Stomach (tissue), 9 donors: ENCODE results near the gene CYREN. TPM values are rescaled to one million over a fixed set of nuclear protein-coding genes. Genes with fewer than 3 reads are reported as not detected.

ENCODE experiments used
- DNase-seq, 2 donors: peaks; one replicate each; pipeline versions ENCODE4 v3.0.0 to v3.0.0-alpha.2; 2013 to 2019
- H3K27ac ChIP-seq, 5 donors: fragments of 200-600 bp in 4 of 5; sonication (generic) in 4 of 5; one replicate each; pipeline ENCODE4 v1.5.1; 2013 to 2019; ENCODE audit warnings: mild to moderate bottlenecking in 1 of 5, moderate library complexity in 1 of 5
- H3K27me3 ChIP-seq, 3 donors: fragments of 200-600 bp; sonication (generic); one replicate each; pipeline ENCODE4 v1.5.1; 2017 to 2019; ENCODE audit warnings: mixed run types in 1 of 3
- H3K36me3 ChIP-seq, 4 donors: fragments of 200-600 bp; sonication (generic); 1 replicate in 3 of 4; 2 replicates in 1 of 4; pipeline ENCODE4 v1.5.1; 2016 to 2019
- H3K4me1 ChIP-seq, 4 donors: fragments of 200-600 bp; sonication (generic); one replicate each; pipeline ENCODE4 v1.5.1; 2016 to 2019
- H3K4me3 ChIP-seq, 4 donors: fragments of 200-600 bp; sonication (generic) in 3 of 4; one replicate each; pipeline ENCODE4 v1.5.1; 2016 to 2019; ENCODE audit warnings: mild to moderate bottlenecking in 1 of 4
- H3K9me3 ChIP-seq, 4 donors: fragments of 200-600 bp; sonication (generic); one replicate each; pipeline ENCODE4 v1.5.1; 2016 to 2019
- EP300 ChIP-seq: sonication (generic); formaldehyde crosslinking; IDR thresholded peaks from one replicate; pipeline ENCODE4 v1.6.1; 2017; ENCODE audit warnings: antibody characterized with exemption
- POLR2A ChIP-seq, 4 donors: fragments of 450-650 bp; IDR thresholded peaks; one replicate each; pipeline ENCODE4 v1.6.1; 2016; ENCODE audit warnings: antibody characterized with exemption in 4 of 4, control low read depth in 2 of 4, mild to moderate bottlenecking in 1 of 4, moderate library complexity in 1 of 4
- POLR2AphosphoS5 ChIP-seq, 3 donors: sonication (generic); formaldehyde crosslinking; IDR thresholded peaks; one replicate each; pipeline ENCODE4 v1.6.1; 2016; ENCODE audit warnings: antibody characterized with exemption in 3 of 3
- WGBS, 5 donors: extraction: QIAGEN DNeasy Blood & Tissue Kit in 3 of 5; methylation state at CpG; one replicate each; pipeline versions ENCODE4 v1.1.5 to v1.1.7; 2013 to 2018; 5-methylcytosine and 5-hydroxymethylcytosine counted together
- intact Hi-C: fragments of 100-400 bp; cut with DNase I; formaldehyde crosslinking; loops from one replicate; pipeline ENCODE4 v1.15.1; 2023; ENCODE audit warnings: low total_unique reads
- polyA plus RNA-seq, 3 donors: library from polyadenylated mRNA; stranded (reverse); fragments of 200-250 nt; gene quantifications; one replicate each; pipeline ENCODE4 v1.2.3, GENCODE V29; 2013
- total RNA-seq, 5 donors: library from RNA; depleted of rRNA; stranded (reverse); fragments of >200 nt; gene quantifications; one replicate each; pipeline versions ENCODE4 v1.1.0 to v1.2.3, GENCODE V29; 2014 to 2016
- TF ChIP-seq, protein P1 (sequence below), 7 experiments: fragments of 450-650 bp in 4 of 7; fragments of 200-600 bp in 3 of 7; sonication (generic) in 3 of 7; IDR thresholded peaks; one replicate each; pipeline ENCODE4 v1.5.1; 2016 to 2019; ENCODE audit warnings: antibody characterized with exemption in 7 of 7, control low read depth in 2 of 7, mild to moderate bottlenecking in 1 of 7
- donor health status: healthy with polysubstance abuse.
- donor health status: Bipolar disorder and iron deficiency.
- donor health status: healthy.

Gene CYREN
- total and polyA plus RNA-seq, 8 donors, result 11.1 to 33.0 (median 30.2) TPM

DNA sequence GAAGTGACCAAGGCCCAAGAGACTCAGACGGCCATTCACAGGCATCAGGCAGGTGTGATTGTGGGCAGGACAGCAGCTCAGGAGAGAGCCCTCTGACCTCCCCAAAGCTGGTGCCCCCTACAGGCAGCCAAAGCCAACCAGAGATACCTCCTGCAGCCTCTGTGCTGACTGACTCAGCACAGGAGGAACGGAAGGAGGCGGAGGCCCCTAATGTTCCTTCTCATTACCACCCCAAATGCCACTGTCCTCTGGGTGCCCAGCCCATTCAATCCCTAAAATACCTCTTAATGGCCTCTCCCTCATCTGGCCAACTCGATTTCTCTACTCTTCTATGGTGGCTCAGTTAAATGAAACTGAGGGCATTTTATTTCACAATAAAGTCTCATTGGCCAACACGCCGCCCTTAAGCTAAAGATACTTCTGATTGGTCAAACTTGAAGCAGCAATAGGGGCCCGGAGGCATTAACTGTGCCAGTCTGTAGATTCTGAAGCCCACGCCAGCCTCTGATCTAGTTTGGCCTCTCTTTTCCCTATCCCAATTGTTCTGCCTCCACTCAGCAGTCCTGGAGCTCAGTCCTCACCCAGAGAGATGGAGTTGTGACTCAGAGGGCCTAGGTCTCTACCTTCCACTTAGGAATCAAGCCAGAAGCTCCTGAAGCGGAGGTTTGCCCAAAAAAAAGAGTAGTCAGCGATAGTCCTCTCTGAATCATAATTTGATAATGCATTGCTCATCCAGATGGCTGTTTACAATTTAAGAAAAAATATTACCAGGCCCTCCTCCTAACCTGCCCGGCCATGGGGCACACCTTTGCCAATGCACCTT, 1.2 kb downstream of the CYREN start:
- peaks cover 31 to 44% (median 39%) of the 10 kb centered on the region in 4 donors for H3K36me3 ChIP-seq
- peak overlapping the region; percentile 66 to 91 (median 78) for H3K4me3 ChIP-seq
- no peaks in the 10 kb centered on the region for H3K27me3 ChIP-seq
- WGBS, 5 donors, result 49 to 53% (median 52%) methylated on average over 11 of the region's 11 CpGs
- peaks cover 35 to 65% (median 60%) of the 10 kb centered on the region in 4 donors for H3K4me1 ChIP-seq
- intact Hi-C loops, result loop anchor here (10.0 kb wide), 1 partner anchor 175 kb away; no protein-coding TSS in a partner anchor
- H3K27ac ChIP-seq, result peak overlapping the region; percentile 89 to 99 (median 96)
- no peaks in the 10 kb centered on the region for H3K9me3 ChIP-seq
- TF ChIP-seq, protein P1, sequence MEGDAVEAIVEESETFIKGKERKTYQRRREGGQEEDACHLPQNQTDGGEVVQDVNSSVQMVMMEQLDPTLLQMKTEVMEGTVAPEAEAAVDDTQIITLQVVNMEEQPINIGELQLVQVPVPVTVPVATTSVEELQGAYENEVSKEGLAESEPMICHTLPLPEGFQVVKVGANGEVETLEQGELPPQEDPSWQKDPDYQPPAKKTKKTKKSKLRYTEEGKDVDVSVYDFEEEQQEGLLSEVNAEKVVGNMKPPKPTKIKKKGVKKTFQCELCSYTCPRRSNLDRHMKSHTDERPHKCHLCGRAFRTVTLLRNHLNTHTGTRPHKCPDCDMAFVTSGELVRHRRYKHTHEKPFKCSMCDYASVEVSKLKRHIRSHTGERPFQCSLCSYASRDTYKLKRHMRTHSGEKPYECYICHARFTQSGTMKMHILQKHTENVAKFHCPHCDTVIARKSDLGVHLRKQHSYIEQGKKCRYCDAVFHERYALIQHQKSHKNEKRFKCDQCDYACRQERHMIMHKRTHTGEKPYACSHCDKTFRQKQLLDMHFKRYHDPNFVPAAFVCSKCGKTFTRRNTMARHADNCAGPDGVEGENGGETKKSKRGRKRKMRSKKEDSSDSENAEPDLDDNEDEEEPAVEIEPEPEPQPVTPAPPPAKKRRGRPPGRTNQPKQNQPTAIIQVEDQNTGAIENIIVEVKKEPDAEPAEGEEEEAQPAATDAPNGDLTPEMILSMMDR (IDR thresholded peaks at IDR 0.05), result peak in 1 of 7 experiments; percentile 27
- TF ChIP-seq EP300 (no peak), POLR2AphosphoS5 (IDR thresholded peaks at IDR 0.05) (peak in 1 of 3 donors; percentile 32)
- DNase-seq, result peak in 1 of 2 donors; percentile 48

DNA sequence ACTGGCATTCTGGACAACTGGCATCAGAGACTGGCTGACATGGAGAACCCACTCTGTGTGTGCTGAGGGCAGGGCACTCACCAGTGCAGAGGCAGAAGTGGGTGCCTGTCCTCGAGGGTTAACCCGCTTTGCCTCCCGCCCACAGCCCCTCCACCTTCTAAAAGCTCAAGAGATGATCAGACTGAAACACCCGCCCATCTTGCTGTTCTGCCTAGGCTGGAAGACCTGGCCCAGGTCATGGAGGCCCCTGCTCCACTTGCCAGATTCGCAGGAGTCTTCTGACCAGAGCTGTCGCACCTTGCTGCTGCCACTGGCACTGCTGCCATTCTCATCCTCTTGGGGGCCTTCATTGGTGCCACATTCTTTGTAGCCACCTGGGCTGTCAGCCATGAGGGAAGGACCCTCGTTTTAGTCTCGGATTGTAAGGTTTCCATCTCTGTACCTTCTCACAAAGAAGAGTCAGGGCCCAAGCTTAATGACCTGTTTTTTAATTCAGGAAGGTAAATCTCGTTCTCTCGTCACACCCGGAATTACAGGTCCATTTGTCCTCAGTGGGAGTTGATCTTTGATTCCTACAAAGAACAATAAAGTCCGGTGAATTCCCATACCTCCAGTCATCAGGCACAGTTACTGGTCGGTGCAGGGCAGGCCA, 1.9 kb downstream of the CYREN start:
- H3K27me3 ChIP-seq, result no peaks in the 10 kb centered on the region
- peaks cover 31 to 52% (median 46%) of the 10 kb centered on the region in 4 donors for H3K36me3 ChIP-seq
- H3K9me3 ChIP-seq, result no peaks in the 10 kb centered on the region
- peak overlapping the region in 1 of 4 donors; percentile 73 for H3K4me3 ChIP-seq
- no peak for DNase-seq
- peak overlapping the region; percentile 89 to 99 (median 96) for H3K27ac ChIP-seq
- TF ChIP-seq EP300 (no peak), POLR2A (IDR thresholded peaks at IDR 0.05) (no peak), POLR2AphosphoS5 (IDR thresholded peaks at IDR 0.05) (no peak)
- TF ChIP-seq, protein P1 (IDR thresholded peaks at IDR 0.05), result no peak
- WGBS, 5 donors, result 87 to 92% (median 91%) methylated on average over 13 of the region's 13 CpGs
- intact Hi-C loops, result loop anchor here (10.0 kb wide), 1 partner anchor 174 kb away; no protein-coding TSS in a partner anchor
- H3K4me1 ChIP-seq, result peaks cover 35 to 65% (median 60%) of the 10 kb centered on the region in 4 donors

DNA sequence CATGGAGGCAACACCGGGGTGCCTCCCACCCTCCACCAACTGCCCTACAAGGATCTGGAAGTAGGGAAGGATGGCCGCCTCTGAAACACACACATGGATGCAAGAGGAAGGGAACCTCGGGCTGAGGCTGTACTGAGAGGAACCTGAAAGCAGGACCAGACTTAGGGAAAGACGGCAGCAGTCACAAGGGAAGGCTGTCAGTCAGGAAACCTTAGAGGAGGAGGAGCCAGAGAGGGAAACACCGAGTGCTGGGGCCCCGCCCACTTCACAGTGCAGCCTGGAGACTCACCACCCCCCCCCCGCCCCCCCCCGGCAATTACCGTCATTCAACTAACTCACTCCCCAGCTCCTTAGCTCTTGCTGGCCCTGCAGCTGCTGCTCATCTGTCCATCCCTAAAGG, 2.5 kb downstream of the CYREN start:
- no peaks in the 10 kb centered on the region for H3K9me3 ChIP-seq
- peak overlapping the region in 4 of 5 donors; percentile 41 to 99 (median 96) for H3K27ac ChIP-seq
- H3K4me1 ChIP-seq, result peaks cover 35 to 65% (median 60%) of the 10 kb centered on the region in 4 donors
- peaks cover 31 to 52% (median 47%) of the 10 kb centered on the region in 4 donors for H3K36me3 ChIP-seq
- H3K4me3 ChIP-seq, result peak overlapping the region in 1 of 4 donors; percentile 73
- H3K27me3 ChIP-seq, result no peaks in the 10 kb centered on the region
- WGBS, 5 donors, result 42 to 58% (median 48%) methylated on average over 6 to 9 of the region's 9 CpGs
- no peak for DNase-seq
- TF ChIP-seq POLR2AphosphoS5 (IDR thresholded peaks at IDR 0.05) (no peak), EP300 (no peak), POLR2A (IDR thresholded peaks at IDR 0.05) (no peak)
- TF ChIP-seq, protein P1 (IDR thresholded peaks at IDR 0.05), result no peak
- intact Hi-C loops, result loop anchor here (10.0 kb wide), 1 partner anchor 173 kb away; no protein-coding TSS in a partner anchor

DNA sequence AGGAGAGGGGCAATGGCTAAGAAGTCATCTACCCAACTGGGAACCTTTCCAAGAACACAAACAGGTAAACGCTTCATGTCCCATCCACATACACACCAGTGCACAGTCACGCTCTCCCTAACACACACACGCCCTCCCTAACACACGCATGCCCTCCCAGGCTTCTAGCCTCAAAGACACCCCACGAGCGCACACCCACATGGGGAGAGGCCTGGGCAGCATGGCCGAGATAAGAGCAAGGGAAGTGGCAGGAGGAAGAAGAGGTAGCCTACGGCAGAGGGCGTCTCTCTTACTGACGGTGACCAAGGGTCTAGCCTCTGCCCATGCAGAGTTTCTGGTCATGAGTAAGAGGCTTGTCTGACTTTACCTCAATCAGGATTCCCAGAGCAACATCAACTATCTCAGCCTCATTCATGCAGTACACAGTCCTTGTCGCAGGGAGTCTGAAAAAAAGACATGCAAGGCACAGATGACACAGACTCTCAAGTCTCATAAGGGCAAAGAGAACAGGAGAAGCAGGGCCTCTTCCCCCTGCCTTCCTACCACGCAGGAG, 3.1 kb downstream of the CYREN start:
- H3K4me3 ChIP-seq, result peak overlapping the region in 2 of 4 donors; percentile 2 to 73
- DNase-seq, result no peak
- intact Hi-C loops, result loop anchor here (10.0 kb wide), 1 partner anchor 173 kb away; no protein-coding TSS in a partner anchor
- 67 to 80% (median 69%) methylated on average over 12 of the region's 12 CpGs for WGBS, 5 donors
- no peaks in the 10 kb centered on the region for H3K9me3 ChIP-seq
- H3K4me1 ChIP-seq, result peaks cover 35 to 65% (median 60%) of the 10 kb centered on the region in 4 donors
- TF ChIP-seq EP300 (no peak), POLR2A (IDR thresholded peaks at IDR 0.05) (no peak), POLR2AphosphoS5 (IDR thresholded peaks at IDR 0.05) (no peak)
- TF ChIP-seq, protein P1 (IDR thresholded peaks at IDR 0.05), result no peak
- no peaks in the 10 kb centered on the region for H3K27me3 ChIP-seq
- H3K36me3 ChIP-seq, result peaks cover 31 to 52% (median 47%) of the 10 kb centered on the region in 4 donors
- H3K27ac ChIP-seq, result peak overlapping the region in 4 of 5 donors; percentile 41 to 99 (median 96)
